K562 (cell line): ENCODE data around the gene TIA1. TPM values are rescaled to one million over a fixed set of nuclear protein-coding genes. Genes with fewer than 3 reads are reported as not detected.

Source experiments
- ARID1B ChIP-seq: fragments of 450-650 bp; IDR thresholded peaks from 2 replicates; pipeline ENCODE4 v1.6.1; 2016; ENCODE audit warnings: antibody characterized with exemption, mild to moderate bottlenecking, inconsistent platforms
- ATF3 ChIP-seq, 2 experiments: fragments of 450-650 bp in 1 of 2; sonication (generic) in 1 of 2; formaldehyde crosslinking in 1 of 2; IDR thresholded peaks in 1 of 2; conservative IDR thresholded peaks in 1 of 2; 2 replicates each; pipeline versions ENCODE4 v1.6.1 to v1.8.1; 2016 to 2023; ENCODE audit warnings: mild to moderate bottlenecking in 2 of 2, moderate library complexity in 2 of 2, inconsistent platforms in 1 of 2, missing genetic modification reagents in 1 of 2
- ATF6 ChIP-seq: sonication (generic); formaldehyde crosslinking; IDR thresholded peaks from 2 replicates; pipeline ENCODE4 v1.4.0; 2020; ENCODE audit warnings: mild to moderate bottlenecking, missing genetic modification reagents
- CREB5 ChIP-seq: fragments of 250-450 bp; sonication (Bioruptor Pico); IDR thresholded peaks from 2 replicates; pipeline ENCODE4 v1.5.0; 2020; ENCODE audit warnings: mild to moderate bottlenecking
- E2F3 ChIP-seq: fragments of 250-450 bp; sonication (Bioruptor Pico); IDR thresholded peaks from 2 replicates; pipeline ENCODE4 v1.4.0; 2020; ENCODE audit warnings: mild to moderate bottlenecking
- EP400 ChIP-seq: fragments of 450-650 bp; IDR thresholded peaks from 2 replicates; pipeline ENCODE4 v1.6.1; 2017; ENCODE audit warnings: antibody characterized with exemption, mild to moderate bottlenecking, moderate library complexity
- GATA2 ChIP-seq: sonication (generic); formaldehyde crosslinking; IDR thresholded peaks from 2 replicates; pipeline ENCODE4 v1.4.0; 2020; ENCODE audit warnings: mild to moderate bottlenecking, missing genetic modification reagents
- KAT7 ChIP-seq: sonication (generic); formaldehyde crosslinking; IDR thresholded peaks from 2 replicates; pipeline ENCODE4 v1.8.0; 2022; ENCODE audit warnings: missing genetic modification reagents, mild to moderate bottlenecking, borderline replicate concordance
- RHOXF2B ChIP-seq: fragments of 250-450 bp; sonication (Bioruptor Pico); conservative IDR thresholded peaks from 2 replicates; pipeline ENCODE4 v1.5.1; 2021
- TAF9B ChIP-seq: fragments of 450-650 bp; IDR thresholded peaks from 2 replicates; pipeline ENCODE4 v1.6.1; 2018; ENCODE audit warnings: mild to moderate bottlenecking; ENCODE audit not compliant: partially characterized antibody
- TAL1 ChIP-seq: fragments of 450-650 bp; IDR thresholded peaks from 2 replicates; pipeline ENCODE4 v1.6.1; 2016; ENCODE audit warnings: mild to moderate bottlenecking
- TEAD4 ChIP-seq, 2 experiments: sonication (generic) in 1 of 2; formaldehyde crosslinking in 1 of 2; IDR thresholded peaks; 2 replicates each; pipeline versions ENCODE4 v1.6.1 to v1.8.0; 2012 to 2022; ENCODE audit warnings: borderline replicate concordance in 1 of 2, inconsistent platforms in 1 of 2, low read length in 1 of 2, mild to moderate bottlenecking in 1 of 2, missing genetic modification reagents in 1 of 2
- TSC22D4 ChIP-seq: fragments of 450-650 bp; IDR thresholded peaks from 2 replicates; pipeline ENCODE4 v1.6.1; 2016; ENCODE audit warnings: missing genetic modification characterization, missing biosample characterization, control low read depth
- ZBTB17 ChIP-seq: fragments of 450-650 bp; formaldehyde crosslinking; IDR thresholded peaks from 2 replicates; pipeline ENCODE4 v1.4.0; 2020; ENCODE audit warnings: mild to moderate bottlenecking
- ZBTB8A ChIP-seq: fragments of 450-650 bp; IDR thresholded peaks from 2 replicates; pipeline ENCODE4 v1.6.1; 2018; ENCODE audit warnings: mild to moderate bottlenecking, moderate library complexity; ENCODE audit not compliant: partially characterized antibody
- ZKSCAN8 ChIP-seq: fragments of 200-800 bp; sonication (Bioruptor generic); IDR thresholded peaks from 2 replicates; pipeline ENCODE4 v1.6.1; 2016; ENCODE audit warnings: missing genetic modification characterization, missing compliant biosample characterization
- polyA plus RNA-seq, 8 experiments: library from polyadenylated mRNA; depleted of rRNA in 4 of 8; stranded (reverse) in 5 of 8; unstranded in 3 of 8; fragments of >200 nt; fragmentation: Nextera tagmentation in 2 of 8; fragmentation: Illumina TruSeq in 1 of 8; extraction: Ambion mirVana in 2 of 8; extraction: Trizol in 1 of 8; gene quantifications; 2 replicates each; pipeline versions ENCODE4 v1.2.1 to v1.2.3, GENCODE V29; 2011 to 2014; ENCODE audit warnings: inconsistent platforms in 1 of 8, missing spikeins in 1 of 8
- total RNA-seq, 7 experiments: library from RNA; depleted of rRNA in 6 of 7; stranded (reverse); fragments of >200 nt in 6 of 7; fragmentation: Illumina TruSeq in 2 of 7; extraction: Trizol in 2 of 7; gene quantifications; 2 replicates each; pipeline versions ENCODE4 v1.2.1 to v1.2.3, GENCODE V29; 2011 to 2021; ENCODE audit warnings: low replicate concordance in 1 of 7
- TF ChIP-seq, protein P1 (sequence below): fragments of 250-450 bp; sonication (Bioruptor Pico); IDR thresholded peaks from 2 replicates; pipeline ENCODE4 v1.5.1; 2021; ENCODE audit warnings: mild to moderate bottlenecking
- TF ChIP-seq, protein P2 (sequence below): fragments of 450-650 bp; IDR thresholded peaks from 2 replicates; pipeline ENCODE4 v1.6.1; 2016; ENCODE audit warnings: low read depth, mild to moderate bottlenecking, moderate library complexity
- TF ChIP-seq, protein P3 (sequence below): fragments of 250-450 bp; sonication (Bioruptor Pico); IDR thresholded peaks from 2 replicates; pipeline ENCODE4 v1.6.1; 2021; ENCODE audit warnings: mild to moderate bottlenecking

The TIA1 gene
- total and polyA plus RNA-seq, 9 of the 15 experiments (the other 6 are each of a cell fraction or from before 2014, with no cell fraction given): 25.3 to 129 (median 79.6) TPM

DNA sequence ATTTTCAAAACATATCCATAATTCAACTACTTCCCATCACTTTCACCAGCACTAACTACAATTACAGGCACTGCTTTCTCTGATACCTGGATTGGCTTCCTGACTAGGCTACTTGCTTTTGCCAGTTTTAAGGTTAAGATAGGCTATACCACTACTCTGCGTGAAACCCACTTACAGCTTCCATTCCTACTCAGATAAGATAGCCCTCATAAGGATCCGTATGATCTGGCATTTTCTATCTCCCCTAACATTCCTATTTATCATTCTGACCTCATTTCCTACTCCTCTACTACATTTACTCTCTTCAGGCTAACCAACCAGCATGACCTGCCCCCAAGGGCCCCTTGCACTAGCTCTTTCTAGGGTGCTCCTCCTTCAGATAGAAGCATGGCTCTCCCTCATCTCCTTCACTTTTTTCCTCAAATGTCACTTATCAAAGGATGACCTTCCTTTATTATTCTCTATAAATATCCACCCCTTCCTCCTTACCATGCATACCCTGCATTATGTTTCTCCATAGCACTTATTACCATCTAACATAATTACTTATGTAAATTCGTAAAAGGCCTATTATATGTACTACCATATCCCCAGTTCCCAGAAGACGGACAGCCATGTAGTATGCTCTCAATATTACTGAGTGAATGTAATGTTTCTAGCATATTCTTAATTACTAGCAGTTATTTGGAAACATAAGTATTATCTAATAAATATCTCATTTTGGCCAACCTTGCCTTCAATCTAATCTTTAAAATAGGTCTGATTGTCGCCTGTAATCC, 4.4 kb downstream of the TIA1 start (continued):
- TF ChIP-seq ATF3 (IDR thresholded peaks at IDR 0.05): no peak
- TF ChIP-seq ATF3 (CRISPR knock-in tag; conservative IDR thresholded peaks at IDR 0.05): no peak
- TF ChIP-seq, protein P1, sequence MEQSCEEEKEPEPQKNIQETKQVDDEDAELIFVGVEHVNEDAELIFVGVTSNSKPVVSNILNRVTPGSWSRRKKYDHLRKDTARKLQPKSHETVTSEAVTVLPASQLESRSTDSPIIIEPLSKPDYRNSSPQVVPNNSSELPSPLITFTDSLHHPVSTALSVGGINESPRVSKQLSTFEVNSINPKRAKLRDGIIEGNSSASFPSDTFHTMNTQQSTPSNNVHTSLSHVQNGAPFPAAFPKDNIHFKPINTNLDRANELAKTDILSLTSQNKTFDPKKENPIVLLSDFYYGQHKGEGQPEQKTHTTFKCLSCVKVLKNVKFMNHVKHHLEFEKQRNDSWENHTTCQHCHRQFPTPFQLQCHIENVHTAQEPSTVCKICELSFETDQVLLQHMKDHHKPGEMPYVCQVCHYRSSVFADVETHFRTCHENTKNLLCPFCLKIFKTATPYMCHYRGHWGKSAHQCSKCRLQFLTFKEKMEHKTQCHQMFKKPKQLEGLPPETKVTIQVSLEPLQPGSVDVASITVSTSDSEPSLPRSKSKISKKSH (CRISPR knock-in tag): no peak
- peak; percentile 18 for TF ChIP-seq TAF9B
- TF ChIP-seq ZBTB8A: peak; percentile 38
- no peak for TF ChIP-seq GATA2 (CRISPR knock-in tag)
- TF ChIP-seq TEAD4 (IDR thresholded peaks at IDR 0.05; ENCODE audit: low read length): peak; percentile 50
- no peak for TF ChIP-seq TEAD4 (CRISPR knock-in tag; IDR thresholded peaks at IDR 0.05; ENCODE audit: borderline replicate concordance)
- TF ChIP-seq CREB5 (CRISPR knock-in tag): no peak
- TF ChIP-seq ZKSCAN8 (CRISPR knock-in tag): no peak
- peak; percentile 74 for TF ChIP-seq ARID1B
- TF ChIP-seq, protein P2, sequence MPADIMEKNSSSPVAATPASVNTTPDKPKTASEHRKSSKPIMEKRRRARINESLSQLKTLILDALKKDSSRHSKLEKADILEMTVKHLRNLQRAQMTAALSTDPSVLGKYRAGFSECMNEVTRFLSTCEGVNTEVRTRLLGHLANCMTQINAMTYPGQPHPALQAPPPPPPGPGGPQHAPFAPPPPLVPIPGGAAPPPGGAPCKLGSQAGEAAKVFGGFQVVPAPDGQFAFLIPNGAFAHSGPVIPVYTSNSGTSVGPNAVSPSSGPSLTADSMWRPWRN: no peak
- TF ChIP-seq ZBTB17 (CRISPR knock-in tag): peak; percentile 78; the same call in 1 of the 2 replicates
- no peak for TF ChIP-seq TSC22D4 (tag)
- no peak for TF ChIP-seq RHOXF2B (CRISPR knock-in tag)
- TF ChIP-seq ATF6: no peak
- TF ChIP-seq E2F3 (CRISPR knock-in tag): no peak
- TF ChIP-seq TAL1: peak; percentile 13; the same call in 1 of the 2 replicates
- no peak for TF ChIP-seq KAT7 (CRISPR knock-in tag)
- 0 out of 2 replicates have a peak, but pooled peaks have one; percentile 15 for TF ChIP-seq EP400
- TF ChIP-seq, protein P3, sequence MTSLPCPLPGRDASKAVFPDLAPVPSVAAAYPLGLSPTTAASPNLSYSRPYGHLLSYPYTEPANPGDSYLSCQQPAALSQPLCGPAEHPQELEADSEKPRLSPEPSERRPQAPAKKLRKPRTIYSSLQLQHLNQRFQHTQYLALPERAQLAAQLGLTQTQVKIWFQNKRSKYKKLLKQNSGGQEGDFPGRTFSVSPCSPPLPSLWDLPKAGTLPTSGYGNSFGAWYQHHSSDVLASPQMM: no peak
